NCI-H1436 treated with DMSO at 0.1 percent for 48 hours (cell line): Measurements from ENCODE around the gene STK32B.

Source experiments
- DNase-seq: peaks from one replicate; lab custom pipeline; 2025; lab: John Stamatoyannopoulos, UW

Gene STK32B

DNA sequence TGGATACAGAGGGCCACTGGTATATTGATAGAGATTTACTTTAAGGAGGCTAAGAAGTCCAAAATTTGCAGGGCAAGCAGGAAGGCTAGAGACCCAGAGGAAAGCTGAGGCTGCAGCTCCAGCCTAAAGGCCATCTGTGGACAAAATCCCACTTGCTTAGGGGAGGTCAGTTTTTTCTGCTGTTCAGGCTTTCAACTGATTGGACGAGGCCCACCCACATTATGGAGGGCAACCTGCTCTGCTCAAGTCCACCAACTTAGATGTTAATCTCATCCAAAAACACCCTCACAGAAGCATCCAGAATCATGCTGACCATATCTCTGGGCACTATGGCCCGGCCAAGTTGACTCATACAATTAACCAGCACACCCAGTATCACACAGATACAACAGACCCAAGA, 480.8 kb downstream of the STK32B start:
- DNase-seq, result no peak

GRCh38 chr4:5539584-5539983, 488.3 kb downstream of the STK32B start:
- DNase-seq, result no peak

GRCh38 chr4:5541169-5541568, 489.9 kb downstream of the STK32B start:
- no peak for DNase-seq

- DNase-seq, result no peak
Measured at GRCh38 chr4:5543681-5544080, 492.4 kb downstream of the STK32B start.

DNA sequence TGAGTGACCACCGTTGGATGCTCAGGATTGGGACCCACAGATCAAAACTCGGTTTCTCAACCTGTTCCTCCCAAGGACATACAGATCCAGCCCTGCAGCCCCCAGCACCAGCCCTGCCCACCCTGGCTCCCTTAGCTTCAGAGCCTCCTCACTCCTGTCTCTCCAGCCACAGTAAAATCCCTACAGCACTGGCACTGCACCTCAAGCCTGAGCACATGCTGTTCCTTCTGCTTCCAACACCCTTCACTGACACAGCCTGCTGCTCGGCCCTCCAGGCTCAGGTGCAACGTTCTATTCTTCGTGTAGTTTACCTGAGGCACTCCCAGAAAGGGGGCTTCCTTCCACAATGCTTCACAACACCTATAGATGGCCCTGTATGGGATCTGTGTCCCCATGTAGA, 493.5 kb downstream of the STK32B start:
- no peak for DNase-seq

- DNase-seq, result no peak
Measured at GRCh38 chr4:5545271-5545670, 494.0 kb downstream of the STK32B start.

DNA sequence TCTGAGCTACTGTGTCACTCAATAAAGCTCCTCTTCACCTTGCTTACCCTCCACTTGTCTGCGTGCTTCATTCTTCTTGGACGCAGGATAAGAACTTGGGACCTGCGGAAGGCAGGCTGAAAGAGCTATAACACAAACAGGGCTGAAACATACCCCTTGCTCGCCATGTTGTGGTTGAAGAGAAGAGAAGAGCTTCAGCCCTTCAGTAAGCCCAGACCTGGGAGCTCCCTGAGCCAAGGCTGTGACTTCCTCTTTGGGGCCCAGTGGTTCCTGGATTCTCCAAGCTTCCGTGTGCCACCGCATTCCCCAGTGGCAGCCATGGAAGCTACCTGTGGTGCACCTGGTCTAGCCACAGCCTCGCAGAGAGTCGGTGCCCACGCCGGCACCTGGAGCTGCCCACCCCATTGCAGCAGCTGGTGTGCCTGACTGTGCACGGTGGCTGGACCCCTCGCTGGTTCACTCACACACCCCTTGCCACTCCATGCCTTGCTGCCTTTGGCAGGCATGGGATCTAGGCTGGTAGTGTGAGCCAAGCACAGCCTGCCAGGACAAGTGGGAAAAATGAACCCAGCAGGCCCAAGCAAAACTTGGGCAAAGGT, 496.5 kb downstream of the STK32B start:
- DNase-seq, result no peak
